Renal cortical epithelial cell (primary cell): ENCODE measurements around the gene PPP3R1. TPM values are rescaled to one million over a fixed set of nuclear protein-coding genes. Genes with fewer than 3 reads are reported as not detected.

Source experiments
- DNase-seq: peaks from one replicate; pipeline ENCODE4 v3.0.0-alpha.2; 2011; ENCODE audit warnings: low read depth
- total RNA-seq: library from RNA; depleted of rRNA; stranded (reverse); fragments of >200 nt; gene quantifications from 2 replicates; pipeline ENCODE4 v1.2.3, GENCODE V29; 2014

The PPP3R1 gene, protein sequence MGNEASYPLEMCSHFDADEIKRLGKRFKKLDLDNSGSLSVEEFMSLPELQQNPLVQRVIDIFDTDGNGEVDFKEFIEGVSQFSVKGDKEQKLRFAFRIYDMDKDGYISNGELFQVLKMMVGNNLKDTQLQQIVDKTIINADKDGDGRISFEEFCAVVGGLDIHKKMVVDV
- 27.6 and 52.9 TPM in 2 replicates for total RNA-seq

DNA sequence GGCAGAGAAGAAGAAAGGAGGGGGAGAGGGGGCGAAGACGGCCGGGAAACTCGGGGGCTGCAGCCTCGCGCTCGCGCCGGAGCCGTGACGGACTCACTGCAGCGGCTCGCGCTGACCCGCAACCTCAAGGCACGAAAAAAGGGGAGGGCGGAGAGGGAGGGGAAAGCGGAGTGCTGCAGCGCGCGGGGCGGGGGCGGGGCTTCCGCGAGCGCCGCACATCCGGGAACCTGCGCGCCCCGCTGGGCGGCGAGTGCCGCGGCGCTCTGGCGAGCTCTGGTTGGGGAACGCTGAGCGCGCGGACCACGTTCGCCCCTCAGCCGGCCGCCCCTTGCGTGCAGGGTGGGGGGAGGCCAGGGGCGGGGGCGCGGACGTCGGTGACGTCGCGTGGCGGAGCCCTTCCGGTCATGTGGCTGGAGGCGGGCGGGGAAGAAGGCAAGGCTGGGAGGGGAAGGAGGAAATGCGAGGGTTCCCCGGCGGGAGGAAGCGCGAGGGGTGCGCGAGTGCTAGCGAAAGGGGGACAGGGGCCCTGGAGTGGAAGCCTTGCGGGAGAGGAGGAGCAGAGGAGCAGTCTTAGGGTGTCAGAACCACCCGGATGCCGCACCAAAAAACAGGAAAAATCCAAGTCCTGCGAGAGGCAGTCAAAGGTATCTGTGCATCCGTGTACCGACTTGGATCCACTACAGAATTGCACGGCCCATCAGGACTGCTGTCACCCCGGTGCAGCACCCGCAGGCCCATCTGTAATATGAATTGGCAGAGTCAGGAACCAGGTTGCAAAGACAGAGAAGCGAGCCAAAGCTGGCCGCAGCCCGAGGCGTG is at the start of gene PPP3R1:
PPP3R1 (minus strand) TSS at position 133 of the 819 bp plus-strand sequence. CDS start 405 bp downstream, outside the sequence.
- peak; percentile 80 for DNase-seq

DNA sequence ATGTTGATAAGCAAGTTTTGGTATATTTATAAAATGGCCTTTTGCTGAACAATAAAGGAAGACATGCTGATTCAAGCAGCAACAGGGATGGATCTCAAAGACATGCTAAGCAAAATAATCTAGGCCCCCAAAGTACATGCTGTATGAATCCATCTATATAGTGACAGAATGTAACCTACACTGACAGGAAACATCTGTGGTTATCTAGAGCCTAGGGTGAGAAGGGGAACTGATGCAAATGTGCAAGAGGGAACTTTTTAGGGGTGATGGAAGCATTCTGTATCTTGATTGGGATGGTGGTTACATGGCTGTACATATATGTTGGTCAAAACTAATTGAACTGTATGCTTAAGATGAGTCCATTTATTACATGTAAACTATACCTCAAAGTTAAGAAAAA is 43.2 kb upstream of the PPP3R1 start:
- DNase-seq = no peak

DNA sequence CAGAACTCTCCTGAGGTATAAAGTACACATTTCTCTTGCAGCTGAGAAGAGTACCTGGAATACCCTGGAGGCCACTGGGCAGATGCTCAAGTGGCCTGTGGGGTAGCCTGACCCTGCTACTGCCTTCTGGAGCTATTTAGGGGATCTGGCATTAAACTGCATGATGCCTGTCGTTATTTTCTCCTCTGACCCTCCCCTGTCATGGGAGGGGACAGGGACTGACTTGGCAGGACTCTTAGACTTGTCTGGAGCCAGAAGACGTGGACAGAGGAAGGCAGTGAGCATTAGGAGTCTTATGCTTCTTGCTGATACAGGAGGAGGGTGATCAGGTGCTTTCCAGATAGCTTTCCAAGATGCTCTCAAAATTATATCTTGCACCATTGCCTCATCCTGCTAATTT is 42.6 kb upstream of the PPP3R1 start:
- no peak for DNase-seq

- DNase-seq = no peak
Observed at GRCh38 chr2:68294187-68294586, 41.9 kb upstream of the PPP3R1 start.

DNA sequence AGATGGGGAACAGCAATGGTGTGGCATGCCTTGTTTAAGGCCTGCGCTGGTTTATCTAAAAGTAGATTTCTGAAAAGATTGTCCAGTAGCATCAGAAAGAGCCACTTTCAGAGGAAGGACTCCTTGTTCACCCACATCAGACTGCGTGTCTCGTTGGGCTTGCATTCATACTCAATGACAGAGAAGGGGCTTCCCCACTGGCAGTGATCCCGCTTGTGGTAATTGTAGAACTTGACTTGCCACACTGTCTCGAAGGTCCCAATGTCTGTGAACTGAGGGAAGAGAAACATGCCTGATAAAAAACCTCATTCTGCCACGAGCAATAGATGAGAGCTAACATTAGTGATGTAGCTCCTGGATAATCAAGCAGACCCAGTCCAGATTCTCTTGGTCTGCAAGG is 41.4 kb upstream of the PPP3R1 start:
- DNase-seq = no peak

GRCh38 chr2:68293024-68293423 is 40.7 kb upstream of the PPP3R1 start:
- no peak for DNase-seq

DNA sequence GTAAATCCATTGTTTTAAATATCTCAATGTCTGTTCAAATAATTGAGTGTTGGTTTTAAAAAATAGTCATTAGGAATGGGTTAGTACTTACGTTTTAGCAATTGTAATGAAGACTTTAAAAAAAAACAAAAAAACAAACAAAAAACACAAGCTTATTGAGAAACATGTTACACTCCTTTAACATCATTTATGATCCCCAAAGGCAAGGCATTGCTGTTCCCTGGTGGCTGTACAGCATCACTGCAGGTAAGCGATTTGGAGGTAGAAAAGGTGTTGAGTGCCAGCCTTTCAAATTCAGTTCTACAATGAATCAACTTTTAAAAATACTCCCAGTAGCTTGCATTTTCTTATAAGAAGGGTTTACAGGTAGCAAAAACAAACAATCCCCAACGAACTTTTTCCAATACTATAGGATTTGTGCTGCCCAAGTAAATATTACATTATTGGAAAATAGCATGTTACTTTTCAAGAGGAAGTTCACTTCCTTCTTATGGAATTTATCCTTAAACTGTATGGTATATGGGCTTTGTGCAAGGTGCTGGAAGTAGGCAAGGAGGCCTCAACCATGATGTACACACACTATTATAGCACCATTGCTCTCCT is 39.9 kb upstream of the PPP3R1 start:
- peak; percentile 45 for DNase-seq

GRCh38 chr2:68291314-68291713 is 39.0 kb upstream of the PPP3R1 start:
- DNase-seq = no peak

- no peak for DNase-seq
Observed at GRCh38 chr2:68290901-68291300, 38.6 kb upstream of the PPP3R1 start.

GRCh38 chr2:68287580-68288441 is 35.5 kb upstream of the PPP3R1 start:
- peak; percentile 50 for DNase-seq

- DNase-seq = peak; percentile 7
Observed at GRCh38 chr2:68284896-68285295, 32.6 kb upstream of the PPP3R1 start.

- no peak for DNase-seq
Observed at GRCh38 chr2:68283419-68283812, 31.1 kb upstream of the PPP3R1 start.

DNA sequence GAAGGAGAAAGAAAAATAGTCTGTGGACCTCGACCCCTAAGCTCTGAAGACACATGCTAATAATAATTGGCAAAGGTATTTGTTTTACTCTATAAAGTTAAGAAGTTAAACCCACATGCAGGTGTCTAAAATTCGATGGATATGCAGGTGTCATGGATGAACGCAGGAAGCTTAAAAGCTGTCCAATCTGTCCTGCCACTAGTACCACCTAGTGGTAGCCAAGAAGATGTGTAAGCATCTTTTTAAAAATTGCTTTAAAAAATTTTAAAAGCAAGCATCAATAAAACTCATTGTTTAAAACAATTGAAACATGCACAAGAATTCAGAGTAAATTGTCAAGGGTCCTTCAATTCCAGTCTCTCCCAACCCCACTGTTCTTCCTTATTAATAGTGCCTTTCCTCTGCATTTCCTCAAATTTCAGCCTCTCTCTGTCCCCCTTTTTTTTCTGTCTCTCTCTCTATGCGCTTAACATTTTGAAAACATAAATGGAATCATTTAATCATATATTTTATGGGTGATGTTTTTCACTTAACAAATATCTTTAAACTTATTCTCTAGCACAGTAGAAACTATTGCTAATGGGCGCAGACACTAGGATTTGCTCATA is 30.6 kb upstream of the PPP3R1 start:
- DNase-seq = peak; percentile 52

DNA sequence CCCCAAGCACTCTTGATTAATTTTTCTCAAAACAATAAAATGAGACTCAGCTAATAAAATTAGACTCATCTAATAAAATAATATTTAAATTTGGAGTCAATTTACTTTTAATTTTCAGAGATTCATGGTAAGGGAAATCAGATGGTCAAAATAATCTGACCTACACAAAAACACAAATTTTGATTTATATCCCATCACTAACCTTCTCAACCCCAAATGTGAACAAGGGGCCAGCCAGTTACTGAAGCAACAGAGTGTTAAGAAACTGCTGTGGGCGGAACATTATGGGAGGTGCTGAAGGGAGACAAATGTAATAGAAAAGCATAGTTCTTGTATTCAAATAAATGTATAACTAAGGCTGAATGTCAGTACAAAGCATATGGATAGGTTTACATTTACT is 28.5 kb upstream of the PPP3R1 start:
- DNase-seq = no peak

DNA sequence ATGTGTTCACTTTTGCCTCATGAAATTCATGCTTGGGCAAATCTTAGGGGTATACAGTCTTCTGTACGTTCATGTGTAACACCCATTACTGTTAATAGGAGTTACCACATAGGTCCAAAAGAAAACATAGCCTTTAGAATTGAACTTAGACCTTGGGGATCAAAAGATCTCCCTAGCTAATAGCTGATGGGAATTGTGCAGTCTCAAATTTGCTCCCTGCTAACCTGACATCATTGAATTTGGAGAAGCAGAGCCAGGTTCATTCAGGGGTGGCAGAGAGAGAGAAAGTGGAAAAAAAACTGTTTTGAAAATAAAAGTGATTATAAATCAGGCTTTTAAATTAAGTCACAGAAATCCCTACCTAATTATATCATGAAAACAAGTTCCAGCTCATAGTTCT is 28.0 kb upstream of the PPP3R1 start:
- DNase-seq = no peak

GRCh38 chr2:68279691-68280090 is 27.4 kb upstream of the PPP3R1 start:
- DNase-seq = no peak

GRCh38 chr2:68278169-68278568 is 25.8 kb upstream of the PPP3R1 start:
- no peak for DNase-seq

DNA sequence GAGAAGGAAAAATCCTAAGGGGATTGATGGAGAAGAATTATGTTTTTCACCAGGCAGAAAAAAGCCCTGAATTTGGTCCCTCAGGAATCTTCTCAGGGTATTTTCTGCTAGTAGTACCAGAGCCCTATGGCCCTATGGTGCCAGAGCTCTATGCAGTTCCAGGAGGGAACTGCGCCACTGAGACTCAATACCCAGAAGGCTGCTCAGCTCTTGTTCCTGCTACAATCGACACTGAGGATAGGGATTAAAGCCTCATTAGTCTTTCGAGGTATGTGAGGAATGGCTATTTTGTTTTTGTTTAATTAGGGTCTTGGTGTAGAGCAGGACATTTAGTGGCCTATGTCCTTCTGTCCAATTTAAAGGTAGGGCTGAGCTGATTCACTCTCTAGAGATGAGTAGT is 21.7 kb upstream of the PPP3R1 start:
- no peak for DNase-seq

GRCh38 chr2:68272246-68272994 is 20.1 kb upstream of the PPP3R1 start:
- DNase-seq = no peak

DNA sequence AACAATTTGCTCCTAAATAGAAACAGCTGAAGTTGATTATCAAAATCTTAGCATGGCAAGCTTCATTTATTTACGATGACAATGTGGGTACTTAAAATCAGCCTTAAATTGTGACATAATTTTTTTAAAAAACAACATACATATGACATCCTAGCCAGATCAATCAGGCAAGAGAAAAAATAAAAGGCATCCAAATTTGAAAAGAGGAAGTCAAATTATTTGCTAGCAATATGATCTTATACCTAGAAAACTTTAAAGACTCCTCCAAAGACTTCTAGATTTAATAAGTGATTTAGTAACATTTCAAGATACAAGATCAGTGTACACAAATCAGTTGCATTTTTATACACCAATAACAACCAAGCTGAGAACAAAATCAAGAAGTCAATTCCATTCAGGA is 14.3 kb upstream of the PPP3R1 start:
- DNase-seq = no peak

GRCh38 chr2:68263632-68264031 is 11.3 kb upstream of the PPP3R1 start:
- no peak for DNase-seq
